SK-N-SH treated with all-trans-retinoic acid at 6 μM for 48 hours (cell line): ENCODE data around the gene MARVELD1.

Experiments
- ATAC-seq: fragments of 200-7000 bp; cut with Tn5 transposase; 3 replicates; pipeline ENCODE4 v1.9.1; 2020; ENCODE audit warnings: mild to moderate bottlenecking, moderate library complexity
- ARNTL ChIP-seq: fragments of 450-650 bp; formaldehyde crosslinking; IDR thresholded peaks from 2 replicates; pipeline ENCODE4 v1.5.0; 2020; ENCODE audit warnings: low read depth, mild to moderate bottlenecking, moderate library complexity, borderline replicate concordance
- BACH2 ChIP-seq: fragments of 250-450 bp; sonication (Bioruptor Pico); IDR thresholded peaks from 2 replicates; pipeline ENCODE4 v1.9.0; 2021; ENCODE audit warnings: mild to moderate bottlenecking, borderline replicate concordance
- CREB5 ChIP-seq: fragments of 250-450 bp; sonication (Bioruptor Pico); IDR thresholded peaks from 2 replicates; pipeline ENCODE4 v1.5.1; 2020; ENCODE audit warnings: low read depth, mild to moderate bottlenecking, moderate library complexity
- CSDC2 ChIP-seq: fragments of 250-450 bp; sonication (Bioruptor Pico); IDR thresholded peaks from 2 replicates; pipeline ENCODE4 v1.5.0; 2020; ENCODE audit warnings: mild to moderate bottlenecking, moderate library complexity
- CSRNP3 ChIP-seq: fragments of 250-450 bp; sonication (Bioruptor Pico); IDR thresholded peaks from 2 replicates; pipeline ENCODE4 v1.5.1; 2021; ENCODE audit warnings: mild to moderate bottlenecking, moderate library complexity
- ESRRG ChIP-seq: fragments of 250-450 bp; sonication (Bioruptor Pico); IDR thresholded peaks from 2 replicates; pipeline ENCODE4 v1.6.1; 2021; ENCODE audit warnings: mild to moderate bottlenecking
- GLIS3 ChIP-seq: fragments of 250-450 bp; sonication (Bioruptor Pico); IDR thresholded peaks from 2 replicates; pipeline ENCODE4 v1.5.0; 2020; ENCODE audit warnings: mild to moderate bottlenecking, moderate library complexity
- ISL1 ChIP-seq: fragments of 250-450 bp; sonication (Bioruptor Pico); IDR thresholded peaks from 2 replicates; pipeline ENCODE4 v2.1.2; 2022; ENCODE audit warnings: mild to moderate bottlenecking, moderate library complexity
- OSR1 ChIP-seq: fragments of 250-450 bp; sonication (Bioruptor Pico); IDR thresholded peaks from 2 replicates; pipeline ENCODE4 v1.8.0; 2022; ENCODE audit warnings: moderate library complexity, mild to moderate bottlenecking, inconsistent platforms
- PATZ1 ChIP-seq: fragments of 250-450 bp; sonication (Bioruptor Pico); IDR thresholded peaks from 2 replicates; pipeline ENCODE4 v1.8.0; 2020; ENCODE audit warnings: mild to moderate bottlenecking, moderate library complexity, borderline replicate concordance
- POU6F1 ChIP-seq: fragments of 250-450 bp; sonication (Bioruptor Pico); IDR thresholded peaks from 2 replicates; pipeline ENCODE4 v1.8.0; 2021; ENCODE audit warnings: low read depth, mild to moderate bottlenecking, moderate library complexity, borderline replicate concordance
- RARB ChIP-seq: fragments of 250-450 bp; sonication (Bioruptor Pico); IDR thresholded peaks from 2 replicates; pipeline ENCODE4 v1.8.0; 2021; ENCODE audit warnings: mild to moderate bottlenecking, moderate library complexity
- SNAI2 ChIP-seq: fragments of 250-450 bp; sonication (Bioruptor Pico); IDR thresholded peaks from 2 replicates; pipeline ENCODE4 v1.5.0; 2020; ENCODE audit warnings: mild to moderate bottlenecking, moderate library complexity
- TCF4 ChIP-seq: fragments of 250-450 bp; sonication (Bioruptor Pico); IDR thresholded peaks from 2 replicates; pipeline ENCODE4 v1.8.0; 2021; ENCODE audit warnings: mild to moderate bottlenecking, moderate library complexity, borderline replicate concordance
- TOX ChIP-seq: fragments of 250-450 bp; sonication (Bioruptor Pico); IDR thresholded peaks from 2 replicates; pipeline ENCODE4 v1.8.0; 2021; ENCODE audit warnings: mild to moderate bottlenecking, moderate library complexity, borderline replicate concordance
- ZC3H10 ChIP-seq: fragments of 250-450 bp; sonication (Bioruptor Pico); IDR thresholded peaks from 2 replicates; pipeline ENCODE4 v1.5.1; 2021; ENCODE audit warnings: mild to moderate bottlenecking, moderate library complexity
- ZFP3 ChIP-seq: fragments of 250-450 bp; sonication (Bioruptor Pico); IDR thresholded peaks from 2 replicates; pipeline ENCODE4 v1.5.0; 2020; ENCODE audit warnings: mild to moderate bottlenecking, moderate library complexity
- ZFP30 ChIP-seq: fragments of 450-650 bp; formaldehyde crosslinking; IDR thresholded peaks from 2 replicates; pipeline ENCODE4 v1.5.0; 2022; ENCODE audit warnings: mild to moderate bottlenecking, moderate library complexity
- ZNF565 ChIP-seq: fragments of 450-650 bp; formaldehyde crosslinking; conservative IDR thresholded peaks from 2 replicates; pipeline ENCODE4 v1.5.0; 2020; ENCODE audit warnings: low read depth, mild to moderate bottlenecking, moderate library complexity
- ZNF70 ChIP-seq: fragments of 450-650 bp; formaldehyde crosslinking; IDR thresholded peaks from 2 replicates; pipeline ENCODE4 v1.5.0; 2020; ENCODE audit warnings: mild to moderate bottlenecking, moderate library complexity

Gene MARVELD1

GRCh38 chr10:97686301-97686961, 27.1 kb upstream of the MARVELD1 start (continued):
- TF ChIP-seq GLIS3 (CRISPR knock-in tag), result no peak
- TF ChIP-seq ZFP3, result no peak
- no peak for TF ChIP-seq TCF4 (CRISPR knock-in tag)
- TF ChIP-seq ZNF565 (CRISPR knock-in tag), result no peak
- TF ChIP-seq SNAI2 (CRISPR knock-in tag), result no peak

- ATAC-seq, result peak; percentile 91
- TF ChIP-seq CSDC2 (CRISPR knock-in tag) (peak; percentile 86; the same call in 1 of the 2 replicates), CSRNP3 (no peak), ZC3H10 (CRISPR knock-in tag) (no peak), ZFP30 (no peak), BACH2 (no peak), PATZ1 (CRISPR knock-in tag) (peak; percentile 60; the same call in 1 of the 2 replicates), ARNTL (CRISPR knock-in tag) (peak; percentile 90; the same call in 1 of the 2 replicates), ZFP3 (peak; percentile 70; the same call in 1 of the 2 replicates)
- TF ChIP-seq, all 23 proteins: peak for 4
These were observed 26.4 kb upstream of the MARVELD1 start, which contains the start of gene AVPI1 for GRCh38 chr10:97686962-97687784. AVPI1 (minus strand) TSS chr10:97687241; CDS start chr10:97679905, 7,336 bp downstream.

GRCh38 chr10:97687785-97688781, 25.4 kb upstream of the MARVELD1 start:
- ATAC-seq, result no peak
- TF ChIP-seq BACH2 (no peak), ISL1 (CRISPR knock-in tag) (no peak), TOX (no peak), CREB5 (CRISPR knock-in tag) (no peak), PATZ1 (CRISPR knock-in tag) (no peak), ZNF70 (CRISPR knock-in tag) (no peak), RARB (CRISPR knock-in tag) (no peak), ZNF565 (CRISPR knock-in tag) (no peak), ESRRG (CRISPR knock-in tag) (no peak), ZC3H10 (CRISPR knock-in tag) (no peak), OSR1 (no peak)

- ATAC-seq, result no peak
- TF ChIP-seq POU6F1 (CRISPR knock-in tag), result no peak
These were observed 23.9 kb upstream of the MARVELD1 start for GRCh38 chr10:97689559-97690020.
